ENCODE data around the gene SLC24A3.

Gene SLC24A3

DNA sequence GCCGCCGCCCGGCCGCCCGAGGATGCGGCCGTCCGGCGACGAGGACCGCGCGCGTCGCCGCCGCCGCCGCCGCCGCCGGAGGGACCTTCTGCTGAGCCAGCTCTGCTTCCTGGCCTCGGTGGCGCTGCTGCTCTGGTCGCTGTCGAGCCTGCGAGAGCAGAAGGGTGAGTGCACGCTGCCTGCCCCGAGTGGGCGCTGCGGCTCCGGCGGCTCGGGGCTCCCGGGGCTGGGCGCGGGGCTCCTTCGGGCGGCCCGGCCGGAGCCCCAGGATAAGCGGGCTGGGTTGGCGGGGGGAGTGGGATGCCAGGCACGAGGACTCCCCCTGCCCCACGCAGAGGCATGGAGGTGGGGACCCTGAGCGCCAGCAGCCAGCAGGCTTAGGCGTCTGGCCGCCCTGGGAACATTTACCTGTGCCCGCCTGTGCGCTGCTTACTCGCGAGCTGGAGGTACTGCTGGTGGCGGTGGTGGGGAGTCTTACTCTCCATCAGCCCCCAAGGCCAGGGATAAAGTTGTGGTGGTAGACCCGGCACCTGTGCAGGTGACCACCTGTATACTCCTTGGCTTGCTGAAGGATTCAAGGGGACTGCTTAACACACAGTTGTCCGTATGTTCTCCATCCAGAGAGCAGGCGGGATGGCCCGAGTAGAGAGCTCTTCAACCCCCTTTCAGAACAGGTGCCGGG is 520 bp downstream of the SLC24A3 start:
- Histone ChIP-seq H3K27me3 (ENCODE audit: control insufficient read depth in 3 of 3, insufficient read depth in 3 of 3, low read depth in 1 of 3, low read length in 3 of 3) (peaks cover 0 to 57% (median 21%) of the 10 kb centered on the region in 3 experiments), H4K91ac (ENCODE audit: low read depth, low read length, poor library complexity) (no peak overlapping the region), H2BK5ac (ENCODE audit: low read length) (peak overlapping the region; percentile 87), H3K14ac (ENCODE audit: low read length) (peak overlapping the region; percentile 31), H3K4me3 (ENCODE audit: low read length in 2 of 2) (peak overlapping the region; percentile 4 to 92), H2BK15ac (ENCODE audit: low read length) (no peak overlapping the region), H3K9ac (ENCODE audit: low read depth, low read length, poor library complexity) (peak overlapping the region; percentile 55), H3K18ac (ENCODE audit: low read length) (peak overlapping the region; percentile 77), H3K9me3 (replicated peaks in 1 of 2; ENCODE audit: control insufficient read depth in 2 of 2, insufficient read depth in 1 of 2, low read depth in 1 of 2, low read length in 2 of 2) (no peaks in the 10 kb centered on the region), H4K8ac (ENCODE audit: low read depth, low read length) (no peak overlapping the region), H2BK12ac (ENCODE audit: low read length) (no peak overlapping the region), H3K79me1 (ENCODE audit: low read depth, low read length) (no peaks in the 10 kb centered on the region), H3K4ac (ENCODE audit: low read length) (no peak overlapping the region), H3K23ac (ENCODE audit: low read depth, low read length, poor library complexity) (no peak overlapping the region), H3K4me1 (ENCODE audit: control insufficient read depth in 2 of 2, insufficient read depth in 1 of 2, low read depth in 1 of 2, low read length in 2 of 2) (peaks cover 0 to 2% of the 10 kb centered on the region in 2 donors), H3K27ac (replicated peaks; ENCODE audit: low read length) (no peak overlapping the region), H3K4me2 (ENCODE audit: insufficient read depth, low read length, poor library complexity, severe bottlenecking) (peak overlapping the region; percentile 90), H2AFZ (ENCODE audit: low read length) (peak overlapping the region; percentile 86), H3K36me3 (replicated peaks in 1 of 2; ENCODE audit: control insufficient read depth in 2 of 2, insufficient read depth in 2 of 2, low read length in 2 of 2) (no peaks in the 10 kb centered on the region), H2BK120ac (ENCODE audit: low read depth, low read length) (no peak overlapping the region), H2AK5ac (ENCODE audit: low read depth, low read length) (no peak overlapping the region)
- WGBS, 2 donors (ENCODE audit: extremely low coverage in 2 of 2, insufficient read length in 2 of 2, insufficient replicate concordance in 1 of 2): no CpG with 5 or more reads among the region's 58 CpGs
- peak; percentile 69 for DNase-seq (ENCODE audit: low spot score)

DNA sequence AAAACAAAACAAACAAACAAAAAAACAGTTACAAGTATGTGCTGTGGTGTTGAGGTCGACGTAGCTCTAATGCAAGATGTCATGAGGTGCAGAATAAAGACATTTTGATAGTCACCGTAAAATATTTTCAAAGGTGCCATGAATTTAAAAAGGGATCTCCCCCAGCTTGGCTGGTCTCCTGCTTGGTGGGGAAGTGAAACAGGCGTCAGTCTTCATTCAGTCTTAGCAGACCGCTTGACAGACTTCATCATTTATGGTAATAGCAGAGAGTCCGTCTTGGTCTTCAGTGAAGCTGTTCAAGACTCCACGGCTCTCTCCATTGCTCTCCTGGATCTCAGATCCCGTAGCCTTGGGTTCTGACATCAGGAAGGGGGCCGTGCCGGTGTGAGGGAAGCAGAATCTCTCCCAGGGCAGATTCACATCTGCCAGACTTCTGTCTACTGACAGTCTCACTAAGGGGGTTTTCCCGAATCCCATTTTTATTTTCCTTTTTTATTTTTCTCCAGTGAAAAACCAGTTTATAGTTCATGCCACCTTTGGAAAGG is 1.6 kb downstream of the SLC24A3 start:
- no CpG with 5 or more reads among the region's 11 CpGs for WGBS, 2 donors (ENCODE audit: extremely low coverage in 2 of 2, insufficient read length in 2 of 2, insufficient replicate concordance in 1 of 2)

DNA sequence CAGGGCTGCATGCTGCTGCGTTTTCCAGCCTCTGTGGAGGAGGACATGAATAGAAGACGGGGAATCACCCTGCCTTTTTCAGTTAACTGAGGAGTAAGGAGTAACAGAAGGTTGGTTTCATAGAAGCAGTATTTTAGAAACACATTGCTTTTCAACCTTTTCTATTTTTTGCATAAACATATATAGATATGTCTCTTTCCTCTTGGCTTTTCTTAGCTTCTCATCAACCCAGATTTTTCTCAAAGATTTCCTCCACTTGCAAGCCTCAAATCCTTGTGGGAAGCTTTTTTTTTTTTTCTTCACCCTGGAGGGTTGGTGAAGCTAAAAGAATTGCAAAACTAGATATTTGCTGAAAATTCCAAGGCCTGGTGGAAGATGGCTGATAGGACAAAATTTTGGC is 6.0 kb downstream of the SLC24A3 start:
- H3K18ac ChIP-seq (ENCODE audit: low read length): no peak overlapping the region
- no peak overlapping the region for H4K8ac ChIP-seq (ENCODE audit: low read depth, low read length)
- H4K91ac ChIP-seq (ENCODE audit: low read depth, low read length, poor library complexity): no peak overlapping the region
- no peaks in the 10 kb centered on the region for H3K79me1 ChIP-seq (ENCODE audit: low read depth, low read length)
- no peak overlapping the region for H3K27ac ChIP-seq (replicated peaks; ENCODE audit: low read length)
- H3K27me3 ChIP-seq (ENCODE audit: control insufficient read depth in 3 of 3, insufficient read depth in 3 of 3, low read depth in 1 of 3, low read length in 3 of 3): peaks cover 0 to 16% (median 8%) of the 10 kb centered on the region in 3 experiments
- no peak overlapping the region for H2BK15ac ChIP-seq (ENCODE audit: low read length)
- H2BK12ac ChIP-seq (ENCODE audit: low read length): no peak overlapping the region
- no peak overlapping the region for H3K4me3 ChIP-seq (ENCODE audit: low read length in 2 of 2)
- DNase-seq (ENCODE audit: low spot score): no peak
- H2AFZ ChIP-seq (ENCODE audit: low read length): no peak overlapping the region
- no peak overlapping the region for H3K9ac ChIP-seq (ENCODE audit: low read depth, low read length, poor library complexity)
- WGBS, 2 donors (ENCODE audit: extremely low coverage in 2 of 2, insufficient read length in 2 of 2, insufficient replicate concordance in 1 of 2): no CpG with 5 or more reads among the region's 2 CpGs
- H2AK5ac ChIP-seq (ENCODE audit: low read depth, low read length): no peak overlapping the region
- H3K14ac ChIP-seq (ENCODE audit: low read length): no peak overlapping the region
- no peaks in the 10 kb centered on the region for H3K36me3 ChIP-seq (replicated peaks in 1 of 2; ENCODE audit: control insufficient read depth in 2 of 2, insufficient read depth in 2 of 2, low read length in 2 of 2)
- H3K4me2 ChIP-seq (ENCODE audit: insufficient read depth, low read length, poor library complexity, severe bottlenecking): no peak overlapping the region
- no peak overlapping the region for H3K23ac ChIP-seq (ENCODE audit: low read depth, low read length, poor library complexity)
- no peaks in the 10 kb centered on the region for H3K9me3 ChIP-seq (replicated peaks in 1 of 2; ENCODE audit: control insufficient read depth in 2 of 2, insufficient read depth in 1 of 2, low read depth in 1 of 2, low read length in 2 of 2)
- H3K4ac ChIP-seq (ENCODE audit: low read length): no peak overlapping the region
- no peak overlapping the region for H2BK120ac ChIP-seq (ENCODE audit: low read depth, low read length)
- no peak overlapping the region for H2BK5ac ChIP-seq (ENCODE audit: low read length)
- no peaks in the 10 kb centered on the region for H3K4me1 ChIP-seq (ENCODE audit: control insufficient read depth in 2 of 2, insufficient read depth in 1 of 2, low read depth in 1 of 2, low read length in 2 of 2)

More for the DNA sequence above, 1.6 kb downstream of the SLC24A3 start:
- H4K91ac ChIP-seq (ENCODE audit: low read depth, low read length, poor library complexity): no peak overlapping the region
- no peak overlapping the region for H2BK15ac ChIP-seq (ENCODE audit: low read length)
- no peak overlapping the region for H4K8ac ChIP-seq (ENCODE audit: low read depth, low read length)
- H3K9ac ChIP-seq (ENCODE audit: low read depth, low read length, poor library complexity): no peak overlapping the region
- H2AK5ac ChIP-seq (ENCODE audit: low read depth, low read length): no peak overlapping the region
- no peak overlapping the region for H2BK12ac ChIP-seq (ENCODE audit: low read length)
- H3K14ac ChIP-seq (ENCODE audit: low read length): no peak overlapping the region
- H3K36me3 ChIP-seq (replicated peaks in 1 of 2; ENCODE audit: control insufficient read depth in 2 of 2, insufficient read depth in 2 of 2, low read length in 2 of 2): no peaks in the 10 kb centered on the region
- H3K18ac ChIP-seq (ENCODE audit: low read length): no peak overlapping the region
- DNase-seq (ENCODE audit: low spot score): no peak
- H3K23ac ChIP-seq (ENCODE audit: low read depth, low read length, poor library complexity): no peak overlapping the region
- H3K4me3 ChIP-seq (ENCODE audit: low read length in 2 of 2): no peak overlapping the region
- H2BK120ac ChIP-seq (ENCODE audit: low read depth, low read length): no peak overlapping the region
- no peak overlapping the region for H2BK5ac ChIP-seq (ENCODE audit: low read length)
- H3K4me2 ChIP-seq (ENCODE audit: insufficient read depth, low read length, poor library complexity, severe bottlenecking): no peak overlapping the region
- H3K4ac ChIP-seq (ENCODE audit: low read length): no peak overlapping the region
- peaks cover 0 to 54% (median 21%) of the 10 kb centered on the region in 3 experiments for H3K27me3 ChIP-seq (ENCODE audit: control insufficient read depth in 3 of 3, insufficient read depth in 3 of 3, low read depth in 1 of 3, low read length in 3 of 3)
- H3K79me1 ChIP-seq (ENCODE audit: low read depth, low read length): no peaks in the 10 kb centered on the region
- no peaks in the 10 kb centered on the region for H3K9me3 ChIP-seq (replicated peaks in 1 of 2; ENCODE audit: control insufficient read depth in 2 of 2, insufficient read depth in 1 of 2, low read depth in 1 of 2, low read length in 2 of 2)
- no peak overlapping the region for H3K27ac ChIP-seq (replicated peaks; ENCODE audit: low read length)
- no peak overlapping the region for H2AFZ ChIP-seq (ENCODE audit: low read length)
- peaks cover 0 to 2% of the 10 kb centered on the region in 2 donors for H3K4me1 ChIP-seq (ENCODE audit: control insufficient read depth in 2 of 2, insufficient read depth in 1 of 2, low read depth in 1 of 2, low read length in 2 of 2)

DNA sequence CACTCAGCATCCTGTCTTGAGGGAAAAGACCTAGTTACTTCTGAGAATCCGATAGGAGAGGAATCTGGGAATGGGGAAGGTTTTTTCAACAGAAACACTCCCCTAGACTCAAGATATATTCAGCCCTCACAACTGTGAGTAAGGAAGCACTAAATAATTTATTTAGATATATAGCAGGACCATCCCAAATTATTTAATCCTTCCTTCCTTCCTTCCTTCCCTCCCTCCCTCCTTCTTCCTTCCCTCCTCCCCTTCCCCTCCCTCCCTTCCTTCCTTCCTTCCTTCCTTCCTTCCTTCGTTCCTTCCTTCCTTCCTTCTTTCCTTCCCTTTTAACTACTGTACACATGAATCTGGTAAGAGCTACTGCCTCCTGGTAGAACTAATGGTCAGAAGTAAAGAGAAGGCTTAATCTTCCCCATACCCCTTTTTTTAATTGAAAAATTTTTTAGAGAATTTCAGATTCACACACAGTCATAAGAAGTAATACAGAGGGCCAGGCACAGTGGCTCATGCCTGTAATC is 10.1 kb downstream of the SLC24A3 start:
- H3K4me3 ChIP-seq (ENCODE audit: low read length in 2 of 2): no peak overlapping the region
- H3K14ac ChIP-seq (ENCODE audit: low read length): no peak overlapping the region
- no CpG with 5 or more reads among the region's 2 CpGs for WGBS, 2 donors (ENCODE audit: extremely low coverage in 2 of 2, insufficient read length in 2 of 2, insufficient replicate concordance in 1 of 2)
- no peaks in the 10 kb centered on the region for H3K79me1 ChIP-seq (ENCODE audit: low read depth, low read length)
- no peak overlapping the region for H4K8ac ChIP-seq (ENCODE audit: low read depth, low read length)
- H2BK15ac ChIP-seq (ENCODE audit: low read length): no peak overlapping the region
- no peak overlapping the region for H3K27ac ChIP-seq (replicated peaks; ENCODE audit: low read length)
- H3K4me2 ChIP-seq (ENCODE audit: insufficient read depth, low read length, poor library complexity, severe bottlenecking): no peak overlapping the region
- H3K18ac ChIP-seq (ENCODE audit: low read length): no peak overlapping the region
- H3K4me1 ChIP-seq (ENCODE audit: control insufficient read depth in 2 of 2, insufficient read depth in 1 of 2, low read depth in 1 of 2, low read length in 2 of 2): no peaks in the 10 kb centered on the region
- H3K36me3 ChIP-seq (replicated peaks in 1 of 2; ENCODE audit: control insufficient read depth in 2 of 2, insufficient read depth in 2 of 2, low read length in 2 of 2): no peaks in the 10 kb centered on the region
- no peak overlapping the region for H2AFZ ChIP-seq (ENCODE audit: low read length)
- H2BK120ac ChIP-seq (ENCODE audit: low read depth, low read length): no peak overlapping the region
- H3K4ac ChIP-seq (ENCODE audit: low read length): no peak overlapping the region
- H2AK5ac ChIP-seq (ENCODE audit: low read depth, low read length): no peak overlapping the region
- DNase-seq (ENCODE audit: low spot score): no peak
- H2BK5ac ChIP-seq (ENCODE audit: low read length): no peak overlapping the region
- H3K23ac ChIP-seq (ENCODE audit: low read depth, low read length, poor library complexity): no peak overlapping the region
- H3K27me3 ChIP-seq (ENCODE audit: control insufficient read depth in 3 of 3, insufficient read depth in 3 of 3, low read depth in 1 of 3, low read length in 3 of 3): no peaks in the 10 kb centered on the region
- no peak overlapping the region for H2BK12ac ChIP-seq (ENCODE audit: low read length)
- H3K9ac ChIP-seq (ENCODE audit: low read depth, low read length, poor library complexity): no peak overlapping the region
- H3K9me3 ChIP-seq (replicated peaks in 1 of 2; ENCODE audit: control insufficient read depth in 2 of 2, insufficient read depth in 1 of 2, low read depth in 1 of 2, low read length in 2 of 2): no peaks in the 10 kb centered on the region
- H4K91ac ChIP-seq (ENCODE audit: low read depth, low read length, poor library complexity): no peak overlapping the region
